Measurements from ENCODE around the gene ZDHHC16.
"Not testable (repeated sequence)": the region's sequence is repeated elsewhere in the genome, so short reads cannot be mapped to it uniquely, and the experiment has no call there.

ZDHHC16 gene

DNA sequence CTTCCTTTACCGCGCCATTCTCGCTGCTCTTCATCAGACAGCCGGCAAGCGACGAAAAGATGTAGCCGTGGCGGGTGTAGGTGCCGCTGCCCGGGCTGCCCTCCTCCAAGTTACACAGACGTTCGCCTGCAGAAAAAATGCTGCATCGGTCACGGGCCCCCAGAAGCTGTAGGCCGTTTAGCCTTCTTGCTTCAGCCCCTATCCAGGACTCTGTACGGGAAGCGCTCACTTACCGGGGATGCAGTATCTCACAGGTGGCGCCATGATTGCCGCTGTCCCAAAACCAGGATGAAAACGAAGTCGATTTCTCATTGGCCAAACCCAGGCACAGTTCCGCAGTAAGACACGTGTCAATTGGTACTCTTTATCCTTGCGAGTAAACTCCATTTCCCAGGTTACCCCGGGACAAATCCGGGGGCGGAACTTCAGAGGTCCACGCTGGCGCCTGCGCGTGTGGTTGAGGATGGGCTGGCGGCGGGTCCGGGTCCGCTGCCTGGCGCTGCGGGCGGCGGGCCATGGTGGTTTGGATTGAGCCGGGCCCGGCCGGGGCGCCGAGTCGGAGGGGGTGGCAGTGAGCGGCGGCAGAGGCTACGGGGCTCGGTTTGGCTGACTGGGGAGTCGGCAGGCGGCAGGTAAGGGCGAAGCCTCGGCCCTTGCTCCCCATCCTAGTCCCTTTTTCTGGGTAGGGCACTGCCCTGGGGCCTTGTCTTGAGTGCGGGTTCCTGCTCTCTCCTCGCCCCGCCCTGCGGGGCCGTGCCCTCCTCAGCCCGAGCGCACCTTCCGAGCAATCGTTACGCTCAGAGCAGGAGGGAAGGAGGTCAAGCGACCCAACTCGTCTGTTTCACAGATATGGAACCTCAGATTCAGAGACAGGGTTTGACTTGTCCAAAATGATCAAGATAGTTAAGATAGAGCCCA is at the start of gene ZDHHC16, which contains the start of gene EXOSC1:
ZDHHC16 (plus strand) TSS at position 454 of the 918 bp plus-strand sequence. CDS start 5,501 bp downstream, outside the sequence.
EXOSC1 (minus strand) TSS at position 285 of the 918 bp plus-strand sequence; CDS start at position 264, 21 bp downstream.
- H3K9ac ChIP-seq, result peak within 1 kb of the TSS; percentile 87

DNA sequence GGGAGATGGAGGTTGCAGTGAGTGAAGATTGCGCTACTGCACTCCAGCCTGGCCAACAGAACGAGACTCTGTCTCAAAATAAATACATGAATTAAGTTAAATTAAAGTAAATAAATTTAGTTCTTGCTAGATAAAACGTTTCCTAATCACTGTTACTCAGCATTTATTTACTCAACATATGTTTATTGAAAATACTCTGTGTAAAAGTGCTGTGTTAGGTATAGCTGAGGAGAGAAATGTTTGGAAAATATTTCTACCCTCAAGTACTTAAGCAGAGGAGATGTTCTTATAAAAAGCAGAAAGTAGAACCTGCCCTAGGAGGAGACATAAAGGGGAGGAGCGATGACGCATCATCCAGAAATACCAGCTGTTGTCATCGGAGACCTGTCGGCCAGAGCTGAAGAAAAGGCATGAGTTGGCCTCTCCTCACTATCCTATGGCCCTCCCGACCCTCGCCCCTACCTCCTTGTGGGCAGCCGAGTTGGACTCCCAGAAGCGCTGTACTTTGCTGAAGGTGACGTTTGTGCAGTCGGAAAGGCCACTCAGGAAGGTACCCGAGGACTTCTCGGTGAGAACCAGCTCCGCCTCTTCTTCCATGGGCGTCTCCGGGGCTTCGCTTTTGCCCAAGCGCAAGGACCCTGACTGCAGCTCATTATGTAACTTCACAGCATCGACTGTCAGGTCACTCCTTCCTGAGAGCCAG is 46.0 kb upstream of the ZDHHC16 start:
- Histone ChIP-seq H3K4me3 (peak overlapping the region; percentile 82), H3K36me3 (peaks cover 34% of the 10 kb centered on the region), H3K27me3 (no peaks in the 10 kb centered on the region), H3K4me1 (peaks cover 22% of the 10 kb centered on the region), H3K9ac (peak overlapping the region; percentile 74), H3K4me2 (peak overlapping the region; percentile 95), H3K27ac (peak overlapping the region; percentile 59), H3K9me3 (no peaks in the 10 kb centered on the region), H4K20me1 (no peaks in the 10 kb centered on the region)
- TF ChIP-seq Cebpa-rat (IDR thresholded peaks at IDR 0.05), result no peak

More for the DNA sequence above, at the start of gene ZDHHC16, which contains the start of gene EXOSC1:
- no peak for TF ChIP-seq Cebpa-rat (IDR thresholded peaks at IDR 0.05)
- Histone ChIP-seq H3K4me1 (peaks cover 41% of the 10 kb centered on the region), H4K20me1 (peaks cover 44% of the 10 kb centered on the region), H3K36me3 (peaks cover 42% of the 10 kb centered on the region), H3K27ac (peak within 1 kb of the TSS; percentile 77), H3K4me3 (peak within 1 kb of the TSS; percentile 85), H3K9me3 (no peaks in the 10 kb centered on the region), H3K27me3 (no peaks in the 10 kb centered on the region), H3K4me2 (peak within 1 kb of the TSS; percentile 93)

DNA sequence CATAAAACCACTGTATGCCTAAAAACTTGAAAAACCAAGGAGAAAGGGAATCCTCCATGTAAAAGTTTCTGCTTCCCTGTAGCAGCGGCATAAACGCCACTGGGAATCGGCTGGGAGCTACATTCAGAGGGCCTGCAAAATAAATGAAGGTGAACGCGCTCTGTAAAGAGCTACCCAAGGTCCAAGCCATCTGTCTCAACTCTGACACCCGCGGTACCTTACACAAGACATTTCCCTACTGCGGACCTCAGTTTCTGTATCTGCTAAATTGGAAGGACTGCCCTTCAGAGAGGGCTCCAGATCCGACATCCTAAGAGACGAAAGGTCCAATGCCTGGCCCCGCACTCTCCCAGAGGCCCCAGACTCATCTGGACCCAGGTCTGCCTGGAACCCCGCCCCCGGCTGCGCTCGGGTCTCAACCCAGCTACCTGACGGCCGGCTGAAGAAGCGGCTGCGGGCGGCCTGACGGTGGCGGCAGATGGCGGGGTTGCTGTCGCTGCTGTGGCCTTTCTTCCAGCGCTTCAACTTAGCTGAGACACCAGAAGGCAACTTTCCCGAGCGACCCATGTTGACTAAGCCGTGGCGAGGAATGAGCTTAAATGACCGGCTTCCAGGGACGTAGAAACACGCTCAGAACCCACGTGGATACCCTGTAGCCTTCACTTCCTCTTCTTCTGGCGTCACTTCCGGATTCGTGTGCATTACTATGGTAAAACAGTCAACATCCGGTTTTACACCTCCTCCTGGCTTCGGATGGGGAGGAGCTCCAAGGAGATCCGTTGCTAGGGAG is 45.1 kb upstream of the ZDHHC16 start, which contains the start of gene RRP12:
RRP12 (minus strand) TSS at position 676 of the 790 bp plus-strand sequence; CDS start at position 567, 109 bp downstream.
- Histone ChIP-seq H3K9ac (peak within 1 kb of the TSS; percentile 74), H3K36me3 (peaks cover 25% of the 10 kb centered on the region), H4K20me1 (no peaks in the 10 kb centered on the region), H3K4me1 (peaks cover 27% of the 10 kb centered on the region), H3K4me3 (peak within 1 kb of the TSS; percentile 82), H3K4me2 (peak within 1 kb of the TSS; percentile 95), H3K9me3 (no peaks in the 10 kb centered on the region), H3K27ac (peak within 1 kb of the TSS; percentile 59), H3K27me3 (no peaks in the 10 kb centered on the region)
- TF ChIP-seq Cebpa-rat (IDR thresholded peaks at IDR 0.05), result no peak

DNA sequence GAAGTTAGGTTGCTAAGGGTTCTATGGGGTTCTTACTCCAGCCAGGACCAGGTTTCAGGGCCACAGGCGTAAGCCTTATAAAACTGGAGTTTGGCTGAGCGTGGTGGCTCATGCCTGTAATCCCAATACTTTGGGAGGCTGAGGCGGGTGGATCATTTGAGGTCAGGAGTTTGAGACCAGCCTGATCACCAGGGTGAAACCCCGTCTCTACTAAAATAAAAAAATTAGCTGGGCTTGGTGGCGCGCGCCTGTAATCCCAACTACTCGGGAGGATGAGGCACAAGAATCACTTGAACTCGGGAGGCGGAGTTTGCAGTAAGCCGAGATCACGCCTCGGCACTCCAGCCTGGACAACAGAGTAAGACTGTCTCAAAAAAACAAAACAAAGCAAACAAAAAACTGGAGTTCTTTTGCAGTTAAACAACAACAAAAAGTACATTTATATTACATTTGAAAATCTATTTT is 44.5 kb upstream of the ZDHHC16 start:
- Histone ChIP-seq H3K9ac (no peak overlapping the region), H3K27me3 (no peaks in the 10 kb centered on the region), H3K9me3 (no peaks in the 10 kb centered on the region), H4K20me1 (no peaks in the 10 kb centered on the region), H3K4me3 (peak overlapping the region; percentile 82), H3K36me3 (peaks cover 19% of the 10 kb centered on the region), H3K27ac (no peak overlapping the region), H3K4me2 (peak overlapping the region; percentile 95), H3K4me1 (peaks cover 33% of the 10 kb centered on the region)
- TF ChIP-seq Cebpa-rat (IDR thresholded peaks at IDR 0.05), result no peak

DNA sequence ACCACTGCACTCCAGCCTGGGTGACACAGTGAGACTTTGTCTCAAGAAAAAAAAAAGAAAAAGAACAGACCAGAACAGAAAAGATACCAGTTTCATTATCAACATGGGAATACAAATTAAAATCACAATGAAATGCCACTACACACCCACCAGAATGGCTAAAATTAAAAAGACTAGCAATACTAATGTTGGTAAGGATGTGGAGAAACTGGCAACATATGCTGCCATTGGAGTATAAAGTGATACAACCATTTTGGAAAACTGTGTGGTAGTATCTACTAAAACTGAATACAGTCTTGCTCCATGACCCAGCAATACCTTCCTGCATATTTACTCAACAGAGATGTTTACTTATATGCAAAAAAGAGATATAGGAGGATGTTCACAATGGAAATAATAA is 41.9 kb upstream of the ZDHHC16 start:
- peaks cover 45% of the 10 kb centered on the region for H3K4me1 ChIP-seq
- TF ChIP-seq Cebpa-rat (IDR thresholded peaks at IDR 0.05), result no peak

DNA sequence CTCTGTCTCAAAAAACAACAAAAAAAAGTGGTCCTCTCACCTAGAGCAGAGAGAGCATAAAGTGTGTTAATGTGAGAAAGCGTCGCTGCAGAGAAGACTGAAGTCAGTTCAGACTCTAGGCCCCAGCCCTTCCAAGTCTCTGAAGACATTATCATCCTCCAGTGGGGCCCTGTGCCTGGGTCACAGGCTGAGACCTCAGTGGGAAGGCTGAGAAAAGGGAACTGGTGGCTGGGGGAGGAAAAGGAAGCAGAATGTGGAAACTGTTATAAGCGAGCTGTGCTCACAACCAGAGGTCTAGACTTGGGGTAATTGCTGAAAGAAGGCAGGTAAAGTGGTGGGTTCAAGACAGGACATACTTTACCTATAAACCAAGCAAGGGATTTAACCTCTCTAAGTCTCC is 39.9 kb upstream of the ZDHHC16 start:
- peak overlapping the region; percentile 66 for H3K27ac ChIP-seq
- no peak overlapping the region for H3K4me3 ChIP-seq
- peaks cover 29% of the 10 kb centered on the region for H3K4me1 ChIP-seq
- H3K36me3 ChIP-seq, result no peaks in the 10 kb centered on the region
- H3K9ac ChIP-seq, result 0 out of 2 replicates have a peak overlapping the region, but pooled peaks have one; percentile 58
- no peaks in the 10 kb centered on the region for H4K20me1 ChIP-seq
- no peaks in the 10 kb centered on the region for H3K9me3 ChIP-seq
- H3K27me3 ChIP-seq, result no peaks in the 10 kb centered on the region
- TF ChIP-seq Cebpa-rat (IDR thresholded peaks at IDR 0.05), result no peak
- H3K4me2 ChIP-seq, result peak overlapping the region; percentile 54

More for the DNA sequence above, 41.9 kb upstream of the ZDHHC16 start:
- Histone ChIP-seq H3K36me3 (peaks cover under 1% of the 10 kb centered on the region; the same call in 1 of the 2 replicates), H3K27ac (no peak overlapping the region), H3K9ac (no peak overlapping the region), H3K4me3 (no peak overlapping the region), H3K27me3 (no peaks in the 10 kb centered on the region), H4K20me1 (no peaks in the 10 kb centered on the region), H3K9me3 (no peaks in the 10 kb centered on the region), H3K4me2 (no peak overlapping the region)

DNA sequence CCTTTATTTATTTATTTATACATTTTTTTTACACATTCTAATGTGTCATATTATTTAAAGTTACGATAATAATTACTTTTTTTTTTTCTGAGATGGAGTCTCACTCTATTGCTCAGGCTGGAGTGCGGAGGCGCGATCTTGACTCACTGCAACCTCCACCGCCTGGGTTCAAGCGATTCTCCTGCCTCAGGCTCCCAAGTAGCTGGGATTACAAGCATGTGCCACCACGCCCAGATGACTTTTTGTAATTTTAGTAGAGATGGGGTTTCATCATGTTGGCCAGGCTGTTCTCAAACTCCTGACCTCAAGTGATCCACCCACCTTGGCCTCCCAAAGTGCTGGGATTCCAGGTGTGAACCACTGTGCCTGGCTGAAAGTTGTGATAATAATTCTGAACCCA is 39.5 kb upstream of the ZDHHC16 start:
- H3K4me3 ChIP-seq, result not testable (repeated sequence)
- peak overlapping the region; percentile 54 for H3K4me2 ChIP-seq

DNA sequence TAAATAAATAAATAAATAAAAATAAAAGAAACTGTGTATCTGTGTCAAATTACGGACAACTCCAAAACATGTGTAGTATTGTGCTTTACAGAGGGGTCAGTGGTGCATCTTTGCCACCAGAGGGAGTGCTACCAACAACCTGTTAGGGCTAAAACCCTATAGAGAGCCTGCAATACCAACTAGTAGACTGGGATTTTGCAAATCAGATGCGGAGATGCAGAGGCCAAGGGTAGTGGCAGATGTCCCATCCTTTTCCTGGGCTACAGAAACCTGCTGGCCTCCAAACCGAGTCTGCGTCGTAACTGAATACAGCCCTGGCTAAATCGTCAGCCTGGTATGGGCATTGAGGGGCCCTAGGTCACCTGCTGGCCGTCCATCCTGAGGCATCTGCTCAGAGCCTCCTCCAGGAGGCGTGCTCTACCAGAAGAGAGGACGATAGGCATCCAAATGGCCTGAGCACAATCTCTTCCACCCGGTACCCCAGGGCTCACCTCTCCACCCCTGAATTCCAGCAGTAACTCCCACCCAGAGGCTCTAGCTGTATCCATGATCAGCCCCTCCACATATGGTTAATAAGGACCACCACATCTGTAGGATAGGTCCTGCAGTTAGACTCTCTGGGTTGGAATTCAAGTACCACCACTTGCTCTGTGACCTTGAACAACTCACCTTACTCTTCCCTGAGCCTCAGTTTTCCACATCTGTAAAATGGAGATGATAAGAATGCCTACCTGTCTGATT is 38.6 kb upstream of the ZDHHC16 start:
- no peaks in the 10 kb centered on the region for H3K9me3 ChIP-seq
- peak overlapping the region; percentile 54 for H3K4me2 ChIP-seq
- no peak overlapping the region for H3K4me3 ChIP-seq
- H3K27me3 ChIP-seq, result no peaks in the 10 kb centered on the region
- peaks cover 23% of the 10 kb centered on the region for H3K4me1 ChIP-seq
- H4K20me1 ChIP-seq, result no peaks in the 10 kb centered on the region
- peak overlapping the region; percentile 66 for H3K27ac ChIP-seq
- no peak for TF ChIP-seq Cebpa-rat (IDR thresholded peaks at IDR 0.05)
- peak overlapping the region; percentile 58; the same call in 1 of the 2 replicates for H3K9ac ChIP-seq
- H3K36me3 ChIP-seq, result no peaks in the 10 kb centered on the region

More for the DNA sequence above, 39.5 kb upstream of the ZDHHC16 start:
- Histone ChIP-seq H3K4me1 (peaks cover 27% of the 10 kb centered on the region), H3K9ac (peak overlapping the region; percentile 58; the same call in 1 of the 2 replicates), H3K27ac (peak overlapping the region; percentile 66)
- not testable (repeated sequence) for H4K20me1 ChIP-seq, H3K9me3 ChIP-seq, H3K36me3 ChIP-seq, H3K27me3 ChIP-seq
